CD4-positive, alpha-beta T cell treated with Interleukin-4 for 1 hour (primary cell): Measurements from ENCODE around the gene STK16.

Experiments
- DNase-seq, 2 donors: peaks; one replicate each; pipeline ENCODE4 v3.0.0-alpha.2; 2020 to 2022

STK16 gene

DNA sequence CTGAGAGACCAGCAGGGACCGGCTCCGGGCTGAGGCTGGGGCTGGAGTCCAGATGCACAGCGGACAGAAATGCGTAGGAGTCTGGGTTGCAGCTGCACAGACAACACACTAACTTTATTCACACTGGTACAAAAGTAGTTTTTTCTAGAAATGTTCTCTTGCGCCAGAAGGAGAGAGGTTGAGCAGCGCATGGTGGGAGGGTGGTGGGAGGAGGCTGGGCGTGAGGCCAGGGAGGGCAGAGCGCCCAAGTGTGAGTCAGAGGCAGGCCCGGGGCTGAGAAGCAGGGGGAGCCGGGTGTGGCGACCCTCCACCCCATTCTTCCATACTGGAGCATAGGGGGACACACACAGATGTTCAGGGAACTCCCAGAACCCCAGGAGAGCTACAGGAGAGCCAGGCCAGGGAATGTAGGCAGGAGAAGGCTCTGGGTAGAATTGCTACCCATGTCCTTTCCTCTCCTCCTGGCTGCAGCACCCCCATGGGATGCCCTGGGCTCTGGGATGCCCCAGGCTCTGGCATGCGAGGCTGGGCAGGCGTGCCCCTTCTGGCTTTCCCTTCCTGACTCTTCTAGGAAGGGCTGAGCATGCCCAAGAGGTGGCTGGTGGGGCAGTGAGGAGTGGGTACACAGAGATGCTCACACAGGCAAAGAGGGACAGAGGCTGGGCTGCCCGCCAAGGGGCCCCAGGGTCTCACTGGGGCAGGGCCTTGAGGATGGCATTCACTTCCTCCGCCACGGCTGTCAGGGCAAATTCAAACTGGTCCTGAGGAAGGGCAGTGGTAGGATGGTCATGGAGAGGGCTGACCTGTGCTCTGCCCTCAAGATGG, 44.5 kb downstream of the STK16 start:
- DNase-seq, result no peak

DNA sequence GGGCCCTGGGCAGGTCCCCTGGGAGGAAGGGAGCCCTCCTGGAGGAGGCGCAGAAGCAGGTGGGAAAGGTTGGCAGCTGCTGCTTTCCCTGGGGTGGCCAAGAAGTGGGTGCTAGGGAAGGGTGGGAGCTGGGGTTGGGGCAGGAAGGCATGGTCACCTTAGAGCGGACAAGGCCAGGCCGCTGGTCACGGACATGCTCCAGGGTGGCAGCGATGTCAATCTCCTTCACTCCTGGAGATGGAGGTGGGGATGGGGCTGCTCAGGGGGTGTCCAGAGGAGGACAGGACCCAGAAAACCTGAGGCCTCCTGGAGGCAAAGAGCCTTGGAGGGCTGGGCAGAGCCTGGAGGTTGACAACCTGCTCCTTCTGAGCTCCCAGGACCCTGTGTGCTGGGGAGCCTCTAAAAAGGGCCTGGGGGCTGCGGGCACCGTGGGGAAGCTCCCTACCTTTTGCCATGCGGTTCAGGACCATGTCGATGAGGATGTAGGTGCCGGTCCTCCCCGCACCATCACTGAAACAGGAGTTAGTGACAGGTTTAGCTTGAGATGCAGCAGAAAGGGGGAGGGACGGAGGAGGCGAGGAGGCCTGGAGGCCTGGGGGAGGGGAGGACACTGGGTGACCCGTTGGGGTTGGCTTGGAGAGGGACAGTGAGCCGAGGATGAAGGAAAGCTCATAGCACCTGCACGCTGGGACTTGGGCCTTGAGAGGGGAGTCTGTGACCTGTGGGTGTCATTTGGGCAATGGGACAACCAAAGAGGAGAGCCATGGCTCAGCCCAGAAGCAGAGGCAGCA, 45.3 kb downstream of the STK16 start:
- DNase-seq, result no peak

DNA sequence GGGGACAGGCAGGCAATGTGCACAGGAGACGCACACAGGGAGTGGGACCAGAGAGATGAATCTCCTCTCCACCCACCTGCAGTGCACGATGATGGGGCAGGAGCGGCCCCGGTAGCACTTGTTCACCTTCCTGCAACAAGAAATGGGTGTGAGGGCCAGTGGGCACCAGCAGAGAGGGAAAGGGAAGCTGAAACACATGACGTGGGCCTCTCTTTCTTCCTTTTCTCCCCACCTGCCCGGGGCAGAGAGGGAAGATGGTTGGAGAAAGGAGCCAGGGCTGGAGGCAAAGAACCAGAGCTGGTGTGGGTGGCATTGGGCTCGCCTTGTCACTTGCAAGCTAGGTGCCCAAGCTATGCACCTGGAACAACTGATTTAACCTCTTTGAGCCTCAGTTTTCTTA, 46.1 kb downstream of the STK16 start:
- DNase-seq, result no peak

DNA sequence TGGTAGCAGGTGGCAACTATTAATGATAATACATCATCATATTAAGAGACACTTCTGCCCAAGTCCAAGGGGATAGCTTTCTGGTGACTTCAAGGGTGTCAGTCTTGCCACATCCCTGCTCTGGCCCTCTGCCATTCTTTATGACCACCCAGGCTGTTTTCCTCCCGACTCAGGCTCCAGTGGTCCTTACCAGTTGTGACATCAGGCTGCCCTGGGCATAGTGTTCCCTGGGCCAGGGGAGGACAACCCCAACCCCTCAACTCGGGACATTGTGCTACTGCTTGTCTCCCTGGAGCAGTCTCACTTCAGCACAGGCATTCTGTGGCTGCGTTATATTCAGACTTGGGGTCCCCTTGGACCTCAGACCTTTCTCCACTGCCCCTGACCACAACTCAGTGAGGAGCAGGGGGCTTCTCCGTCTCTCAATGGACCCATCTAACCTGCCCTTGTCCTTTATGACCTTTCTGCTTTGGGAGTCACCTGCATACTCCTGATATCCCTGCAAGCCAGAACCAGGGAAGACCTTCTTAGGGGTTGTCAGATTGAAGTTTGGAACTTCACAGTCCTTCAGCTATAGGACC, 46.7 kb downstream of the STK16 start:
- peak in 1 of 2 donors; percentile 6 for DNase-seq

DNA sequence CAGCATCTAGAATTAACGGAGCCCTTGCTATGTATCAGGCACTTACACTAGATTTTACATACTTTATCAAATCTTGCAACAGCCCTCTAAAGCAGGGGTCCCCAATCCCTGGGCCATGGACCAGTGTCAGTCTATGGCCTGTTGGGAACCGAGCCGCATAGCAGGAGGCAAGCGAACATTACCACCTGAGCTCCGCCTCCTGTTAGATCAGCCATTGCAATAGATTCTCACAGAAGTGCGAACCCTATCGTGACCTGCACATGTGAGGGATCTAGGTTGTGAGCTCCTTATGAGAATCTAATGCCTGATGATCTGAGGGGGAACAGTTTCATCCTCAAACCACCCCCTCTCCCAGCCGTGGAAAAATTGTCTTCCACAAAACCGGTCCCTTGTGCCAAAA, 47.3 kb downstream of the STK16 start:
- DNase-seq, result no peak

DNA sequence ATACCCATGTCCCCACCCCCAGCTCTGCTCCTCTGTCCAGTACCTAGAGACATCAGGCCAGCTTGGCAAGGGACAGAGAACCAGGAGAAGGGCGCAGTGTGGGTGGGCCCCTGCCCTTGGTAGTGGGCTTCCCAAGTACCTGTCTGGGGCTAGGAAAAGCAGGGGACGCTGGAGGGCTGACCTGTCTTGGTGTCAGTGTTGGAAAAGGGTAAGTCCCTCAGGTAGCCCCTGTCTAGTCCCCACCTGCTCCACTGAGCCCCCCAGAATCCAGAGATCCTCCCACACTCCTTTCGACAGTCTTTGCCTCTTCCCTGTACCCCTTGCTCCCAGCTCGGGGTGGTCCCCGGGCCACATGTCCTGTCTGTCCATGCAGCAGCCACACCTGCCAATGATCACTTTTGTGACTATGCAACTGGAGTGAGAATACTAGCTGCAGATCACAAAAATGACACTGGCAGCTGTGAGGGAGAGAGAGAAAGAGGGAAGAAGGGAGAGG, 48.5 kb downstream of the STK16 start:
- no peak for DNase-seq

DNA sequence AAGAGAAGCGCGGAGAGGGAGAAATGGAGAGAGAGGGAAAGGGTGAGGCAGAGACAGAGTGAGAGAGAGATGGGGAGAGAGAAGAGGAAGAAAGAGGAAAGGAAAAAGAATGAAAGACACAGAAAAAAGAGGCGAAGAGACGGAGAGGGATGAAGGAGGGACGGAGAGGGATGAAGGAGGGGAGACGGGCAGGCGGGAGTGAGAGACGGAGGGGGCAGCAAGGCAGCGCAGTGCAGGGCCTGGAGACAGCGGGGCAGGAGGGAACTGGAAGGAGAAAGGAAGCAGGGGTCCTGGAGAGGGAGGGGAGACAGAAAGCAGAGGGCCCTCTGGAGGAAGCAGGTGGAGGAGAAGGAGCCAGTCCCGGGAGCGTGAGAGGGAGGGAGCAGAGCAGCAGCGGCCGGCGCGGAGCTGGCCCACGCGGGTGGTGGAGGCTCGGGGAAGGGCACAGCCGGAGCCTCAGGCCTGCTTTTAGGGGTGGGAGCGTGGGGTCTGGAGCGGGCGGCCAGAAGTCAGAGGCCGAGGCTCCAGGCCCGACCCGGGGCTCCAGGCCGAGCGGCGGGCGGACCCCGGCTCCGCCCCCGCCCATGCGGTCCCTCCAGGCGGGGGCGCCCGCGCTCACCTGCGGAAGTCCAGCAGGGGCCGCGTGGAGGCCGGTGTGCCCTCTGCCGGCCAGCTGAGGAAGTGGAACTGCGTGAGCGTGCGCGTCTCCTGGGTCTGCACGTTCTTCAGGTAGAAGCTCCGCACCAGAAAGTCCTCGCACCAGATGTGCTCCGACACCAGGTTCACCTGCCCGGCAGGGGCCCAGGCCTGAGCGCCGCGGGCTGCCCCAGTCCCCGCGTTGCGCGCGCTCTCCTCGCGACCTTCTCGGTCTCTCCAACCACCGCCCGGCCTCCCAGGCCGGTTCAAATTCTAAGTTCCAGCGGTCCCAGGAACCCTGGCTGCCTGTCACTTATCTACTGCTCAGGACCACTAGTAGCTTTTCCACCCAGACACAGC, 49.4 kb downstream of the STK16 start:
- DNase-seq, result peak; percentile 92

DNA sequence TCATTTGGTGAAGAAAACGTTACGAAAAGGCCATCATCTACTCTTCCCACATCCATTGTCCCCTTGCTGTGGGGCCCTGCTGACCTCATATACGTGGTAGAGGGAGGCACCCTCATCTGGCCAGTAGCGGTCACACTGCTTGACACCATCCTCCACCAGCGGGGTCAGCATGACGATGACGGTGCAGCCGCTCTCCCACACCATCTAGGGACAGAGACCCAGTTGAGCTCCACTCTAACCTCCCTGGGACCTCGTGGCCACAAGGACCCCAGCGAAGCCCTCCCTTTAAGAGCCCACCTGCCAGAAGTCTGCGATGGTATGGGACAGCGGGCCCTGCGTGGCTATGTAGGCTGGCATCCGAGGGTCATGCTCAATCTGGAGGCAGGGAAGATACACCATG, 50.9 kb downstream of the STK16 start:
- DNase-seq, result no peak

DNA sequence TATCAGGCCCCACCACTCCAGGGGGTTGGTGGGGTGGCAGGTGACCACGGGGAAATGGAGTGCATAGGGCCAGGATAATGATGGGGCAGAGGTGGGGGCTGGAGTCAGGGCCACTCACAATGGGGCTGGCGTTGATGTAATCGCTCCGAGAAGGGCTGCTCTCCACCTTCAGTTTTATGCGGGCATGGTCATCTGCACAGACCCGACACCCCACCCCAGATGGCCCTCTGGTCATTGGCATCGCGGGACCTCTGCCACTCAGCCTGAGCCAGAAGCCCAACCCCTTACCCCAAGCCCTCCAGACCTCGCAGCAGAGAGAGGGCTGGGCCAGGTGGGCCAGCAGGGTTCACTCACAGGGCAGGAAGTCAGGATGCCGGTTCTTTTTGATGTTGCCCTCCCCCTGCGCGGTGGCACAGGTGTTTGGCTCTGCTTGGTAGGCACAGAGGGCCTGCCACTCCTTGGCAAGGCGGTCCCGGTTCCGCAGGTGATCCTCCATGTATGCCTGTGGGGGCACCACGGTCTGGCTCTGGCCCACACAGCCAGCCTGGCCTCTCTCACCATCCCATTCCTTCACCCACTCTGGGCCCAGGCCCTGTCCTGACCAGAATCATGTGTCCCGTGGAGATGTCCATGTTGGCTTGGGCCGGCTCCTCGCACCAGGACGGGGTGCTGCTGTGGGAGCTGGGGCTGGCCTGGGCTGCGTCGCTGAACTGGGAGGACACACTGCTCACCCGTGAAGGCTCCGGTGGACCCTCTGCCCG, 51.5 kb downstream of the STK16 start:
- no peak for DNase-seq

DNA sequence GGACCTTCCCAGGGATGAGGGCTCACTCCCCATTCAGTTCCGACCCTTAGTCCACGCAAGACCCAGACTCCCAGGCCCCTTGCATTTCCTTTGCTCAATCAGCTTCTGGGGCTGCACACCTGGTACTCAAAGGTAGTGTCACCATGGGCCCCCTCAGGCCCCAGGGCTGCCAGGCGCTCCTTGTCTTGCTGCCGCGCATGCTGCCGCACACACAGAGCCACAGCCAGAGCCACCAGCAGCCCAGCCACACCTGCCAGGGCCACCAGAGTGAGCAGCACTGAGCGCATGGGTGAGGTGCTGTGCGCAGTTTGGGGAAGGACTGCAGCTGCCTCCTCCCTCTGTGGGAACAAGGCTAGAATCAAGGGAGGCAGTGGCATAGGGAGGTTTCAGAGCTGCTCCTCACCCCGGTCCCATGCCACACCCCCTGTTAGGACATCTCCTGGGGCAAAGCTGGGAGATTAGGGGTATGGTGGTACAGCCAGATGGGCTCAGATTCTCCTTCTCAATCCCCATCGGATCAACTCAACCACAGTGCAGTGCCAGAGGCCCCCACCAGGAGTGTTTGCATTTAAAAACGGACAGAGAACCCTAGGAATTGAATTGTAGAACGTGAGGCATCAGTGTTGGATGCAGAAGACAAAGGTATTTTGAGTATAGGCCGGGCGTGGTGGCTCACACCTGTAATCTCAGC, 52.6 kb downstream of the STK16 start:
- no peak for DNase-seq

DNA sequence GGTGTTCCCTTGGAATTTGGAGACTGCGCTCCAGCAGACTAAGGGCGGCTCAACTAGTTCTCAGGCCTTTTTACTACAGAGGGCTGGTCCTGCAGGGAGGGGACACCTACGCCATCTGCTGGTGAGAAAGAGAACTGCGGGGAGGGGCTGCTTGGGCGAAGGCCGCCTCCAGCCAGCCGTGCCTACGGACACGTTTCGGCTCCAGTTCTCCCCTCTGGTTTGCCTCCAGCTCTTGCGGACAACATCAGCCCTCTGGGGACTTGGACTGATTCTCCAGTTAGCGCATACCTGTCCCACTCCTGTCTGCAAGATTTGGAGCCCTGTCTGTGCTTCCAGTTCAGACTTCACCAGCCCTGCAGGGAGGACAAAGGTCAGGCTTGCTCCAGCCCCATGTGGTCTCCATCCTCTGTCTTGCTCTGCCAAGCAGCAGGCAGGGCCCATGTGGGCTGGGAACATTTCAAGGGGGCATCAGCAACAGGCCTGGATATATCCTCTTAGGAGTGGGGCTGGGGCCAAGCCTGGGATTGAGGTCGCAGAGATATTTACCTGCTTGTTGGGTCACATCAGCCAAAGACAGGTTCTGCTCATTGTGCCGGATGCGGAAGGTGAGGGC, 53.6 kb downstream of the STK16 start:
- DNase-seq, result peak; percentile 86 to 89

DNA sequence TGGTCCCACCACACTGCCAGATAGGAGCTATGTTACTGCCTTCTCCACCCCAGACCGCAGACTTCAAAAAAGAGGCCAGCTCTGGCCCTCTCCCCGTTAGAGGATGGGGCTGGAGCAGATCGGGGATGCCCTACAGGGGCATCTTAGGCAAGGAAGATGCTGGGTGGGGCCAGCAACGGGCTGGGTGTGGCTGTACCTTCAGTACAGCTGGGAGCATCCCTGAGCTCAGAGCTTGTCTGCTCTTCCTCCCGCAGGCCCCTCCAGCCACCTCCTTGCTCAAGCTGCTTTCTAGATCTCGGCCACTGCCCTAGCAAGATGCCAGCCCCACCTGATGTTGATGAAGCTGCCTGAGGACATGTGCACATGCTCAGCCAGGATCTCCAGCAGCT, 54.1 kb downstream of the STK16 start:
- no peak for DNase-seq
